Measurements from ENCODE around the gene SIGLEC15. TPM values are rescaled to one million over a fixed set of nuclear protein-coding genes. Genes with fewer than 3 reads are reported as not detected.

The SIGLEC15 gene
- total and polyA plus RNA-seq, 10 of the 15 experiments (the other 5 are each of a cell fraction or from before 2014, with no cell fraction given): 0.09 to 0.45 TPM; not detected in 8

DNA sequence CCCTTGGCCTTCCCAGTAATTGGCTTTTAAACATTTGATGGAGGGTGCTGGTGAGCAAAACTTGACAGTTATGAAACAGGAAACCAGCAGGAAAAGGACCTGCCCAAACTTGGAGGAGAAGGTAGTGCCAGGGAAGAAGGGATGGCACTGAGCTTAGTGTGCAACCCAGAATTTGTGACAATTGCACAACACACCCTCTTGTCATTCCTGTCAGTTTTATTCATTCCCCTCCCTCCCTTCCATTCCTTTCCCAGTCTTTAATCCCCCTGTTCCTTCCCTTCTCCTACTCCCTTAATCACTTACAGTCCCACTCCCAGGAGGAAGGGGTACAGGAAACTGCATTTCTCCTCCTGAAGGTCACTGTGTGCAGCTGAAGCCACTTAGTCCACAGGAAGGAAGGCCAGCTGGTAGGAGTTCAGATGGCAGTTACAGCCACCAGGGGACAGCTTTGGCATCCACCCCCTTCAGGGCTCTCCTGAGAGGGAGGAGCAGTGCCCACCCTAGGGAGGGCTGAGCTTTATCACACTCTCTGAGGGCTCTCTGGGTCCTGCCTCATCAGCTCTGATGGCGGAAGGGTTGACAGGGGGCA, 24.0 kb upstream of the SIGLEC15 start:
- H3K27me3 ChIP-seq (replicated peaks in 1 of 2; ENCODE audit: control insufficient read depth in 2 of 2, insufficient read depth in 2 of 2, low read length in 1 of 2): no peaks in the 10 kb centered on the region
- no peak overlapping the region for H3K27ac ChIP-seq (ENCODE audit: control insufficient read depth, insufficient read depth)
- H3K79me2 ChIP-seq (ENCODE audit: control insufficient read depth, insufficient read depth, low read length): no peaks in the 10 kb centered on the region
- H3K9ac ChIP-seq (ENCODE audit: control insufficient read depth, insufficient read depth, low read length): no peak overlapping the region
- H3K4me2 ChIP-seq (ENCODE audit: control insufficient read depth, insufficient read depth): no peak overlapping the region
- ChIA-PET POLR2A (no interaction called here), SMC1A (ENCODE audit: uncharacterized antibody, unreplicated experiment) (no interaction called here), RAD21 (ENCODE audit: unreplicated experiment) (no interaction called here), CTCF (interaction anchor here (1.4 kb wide), 1 partner anchor 109 kb away, joined by 3 read pairs; no protein-coding TSS in a partner anchor)
- BruUV-seq (replicated peaks): no TSS peak
- no peak for ATAC-seq
- FAIRE-seq: no peak
- no peaks in the 10 kb centered on the region for H3K4me1 ChIP-seq (ENCODE audit: control insufficient read depth, insufficient read depth, low read length)
- no peak overlapping the region for H3K4me3 ChIP-seq
- intact Hi-C loops (cut with micrococcal nuclease; ENCODE audit: unreplicated experiment) (no loop called here), in situ Hi-C loops (cut with MboI) (no loop called here)
- H2AFZ ChIP-seq (ENCODE audit: control insufficient read depth, low read depth, low read length): no peak overlapping the region
- no peaks in the 10 kb centered on the region for H4K20me1 ChIP-seq (ENCODE audit: control insufficient read depth, insufficient read depth)
- DNase-seq (ENCODE audit: low read depth, low spot score): no peak
- H3K36me3 ChIP-seq (ENCODE audit: control insufficient read depth in 2 of 2, insufficient read depth in 2 of 2, low read length in 1 of 2): no peaks in the 10 kb centered on the region
- H3K9me3 ChIP-seq (replicated peaks; ENCODE audit: control insufficient read depth, insufficient read depth, low read length): peaks cover 4% of the 10 kb centered on the region; the same call in 2 of the 3 replicates
- whole genome bisulfite sequencing (ENCODE audit: insufficient coverage, insufficient replicate concordance, low lambda C conversion rate, missing lambda C conversion rate): 86% methylated on average over 1 of the region's 1 CpG
- TF ChIP-seq ZNF24 (IDR thresholded peaks at IDR 0.05) (no peak), JUND (IDR thresholded peaks at IDR 0.05; ENCODE audit: low read depth, low read length) (no peak), STAT1 (conservative IDR thresholded peaks at IDR 0.05) (no peak), BMI1 (IDR thresholded peaks at IDR 0.05; ENCODE audit: borderline replicate concordance) (no peak), NFIC (IDR thresholded peaks at IDR 0.05; ENCODE audit: low read depth, low read length) (no peak), BCLAF1 (IDR thresholded peaks at IDR 0.05) (no peak), CEBPB (IDR thresholded peaks at IDR 0.05; ENCODE audit: borderline replicate concordance in 1 of 2, low read depth in 2 of 2, low read length in 2 of 2) (no peak), TCF3 (IDR thresholded peaks at IDR 0.05; ENCODE audit: borderline replicate concordance, insufficient read depth, low read depth, low read length) (no peak), PAX5 (IDR thresholded peaks at IDR 0.05; ENCODE audit: borderline replicate concordance, low read depth, low read length) (no peak), ZNF274 (IDR thresholded peaks at IDR 0.05; ENCODE audit: insufficient read depth, insufficient read length) (no peak), ETV6 (conservative IDR thresholded peaks at IDR 0.05 in 1 of 2, IDR thresholded peaks at IDR 0.05 in 1 of 2; ENCODE audit: borderline replicate concordance in 1 of 2, low read depth in 1 of 2) (no peak), HSF1 (IDR thresholded peaks at IDR 0.05; ENCODE audit: low read depth, low read length) (no peak), NFYA (IDR thresholded peaks at IDR 0.05; ENCODE audit: borderline replicate concordance, low read depth, low read length) (no peak), ATF2 (IDR thresholded peaks at IDR 0.05; ENCODE audit: low read length) (no peak), EZH2 (IDR thresholded peaks at IDR 0.05; ENCODE audit: borderline replicate concordance, control insufficient read depth, low read depth, low read length) (no peak), GATAD2B (conservative IDR thresholded peaks at IDR 0.05; ENCODE audit: low read depth) (no peak)
- TF ChIP-seq, protein P1, sequence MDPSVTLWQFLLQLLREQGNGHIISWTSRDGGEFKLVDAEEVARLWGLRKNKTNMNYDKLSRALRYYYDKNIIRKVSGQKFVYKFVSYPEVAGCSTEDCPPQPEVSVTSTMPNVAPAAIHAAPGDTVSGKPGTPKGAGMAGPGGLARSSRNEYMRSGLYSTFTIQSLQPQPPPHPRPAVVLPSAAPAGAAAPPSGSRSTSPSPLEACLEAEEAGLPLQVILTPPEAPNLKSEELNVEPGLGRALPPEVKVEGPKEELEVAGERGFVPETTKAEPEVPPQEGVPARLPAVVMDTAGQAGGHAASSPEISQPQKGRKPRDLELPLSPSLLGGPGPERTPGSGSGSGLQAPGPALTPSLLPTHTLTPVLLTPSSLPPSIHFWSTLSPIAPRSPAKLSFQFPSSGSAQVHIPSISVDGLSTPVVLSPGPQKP (IDR thresholded peaks at IDR 0.05; ENCODE audit: low read depth, low read length): no peak

All from GM12878 (cell line).